Ascending aorta (tissue), 2 donors: ENCODE measurements around the gene CIAO3. TPM values are rescaled to one million over a fixed set of nuclear protein-coding genes. Genes with fewer than 3 reads are reported as not detected.

Experiments
- DNase-seq, 2 donors: peaks; one replicate each; pipeline ENCODE4 v3.0.0-alpha.2; 2019; ENCODE audit warnings: low spot score in 2 of 2
- H3K27ac ChIP-seq, 2 donors: fragments of 200-600 bp; sonication (generic); one replicate each; pipeline ENCODE4 v1.5.1; 2016 to 2017; ENCODE audit warnings: mild to moderate bottlenecking in 1 of 2
- H3K27me3 ChIP-seq: fragments of 200-600 bp; sonication (generic); one replicate; pipeline ENCODE4 v1.5.1; 2017
- H3K36me3 ChIP-seq, 2 donors: fragments of 200-600 bp; sonication (generic); one replicate each; pipeline ENCODE4 v1.5.1; 2016
- H3K4me1 ChIP-seq, 2 donors: fragments of 200-600 bp; sonication (generic); one replicate each; pipeline ENCODE4 v1.5.1; 2016 to 2017; ENCODE audit warnings: mild to moderate bottlenecking in 1 of 2
- H3K4me3 ChIP-seq, 2 donors: fragments of 200-600 bp; sonication (generic); one replicate each; pipeline ENCODE4 v1.5.1; 2016 to 2017; ENCODE audit warnings: mild to moderate bottlenecking in 1 of 2
- H3K9me3 ChIP-seq, 2 donors: fragments of 200-600 bp; sonication (generic); one replicate each; pipeline ENCODE4 v1.5.1; 2016
- intact Hi-C: fragments of 100-400 bp; cut with DNase I; formaldehyde crosslinking; loops from one replicate; pipeline ENCODE4 v1.15.1; 2023
- total RNA-seq: library from RNA; depleted of rRNA; stranded (reverse); fragments of >200 nt; gene quantifications from one replicate; pipeline ENCODE4 v1.1.0, GENCODE V29; 2016
- TF ChIP-seq, protein P1 (sequence below), 3 experiments: fragments of 200-600 bp in 2 of 3; fragments of 450-650 bp in 1 of 3; sonication (generic) in 2 of 3; IDR thresholded peaks; one replicate each; pipeline ENCODE4 v1.5.1; 2016 to 2019; ENCODE audit warnings: antibody characterized with exemption in 3 of 3, mild to moderate bottlenecking in 1 of 3, moderate library complexity in 1 of 3

The CIAO3 gene
- total RNA-seq, 1 donor from 2014 or later = 103 TPM

DNA sequence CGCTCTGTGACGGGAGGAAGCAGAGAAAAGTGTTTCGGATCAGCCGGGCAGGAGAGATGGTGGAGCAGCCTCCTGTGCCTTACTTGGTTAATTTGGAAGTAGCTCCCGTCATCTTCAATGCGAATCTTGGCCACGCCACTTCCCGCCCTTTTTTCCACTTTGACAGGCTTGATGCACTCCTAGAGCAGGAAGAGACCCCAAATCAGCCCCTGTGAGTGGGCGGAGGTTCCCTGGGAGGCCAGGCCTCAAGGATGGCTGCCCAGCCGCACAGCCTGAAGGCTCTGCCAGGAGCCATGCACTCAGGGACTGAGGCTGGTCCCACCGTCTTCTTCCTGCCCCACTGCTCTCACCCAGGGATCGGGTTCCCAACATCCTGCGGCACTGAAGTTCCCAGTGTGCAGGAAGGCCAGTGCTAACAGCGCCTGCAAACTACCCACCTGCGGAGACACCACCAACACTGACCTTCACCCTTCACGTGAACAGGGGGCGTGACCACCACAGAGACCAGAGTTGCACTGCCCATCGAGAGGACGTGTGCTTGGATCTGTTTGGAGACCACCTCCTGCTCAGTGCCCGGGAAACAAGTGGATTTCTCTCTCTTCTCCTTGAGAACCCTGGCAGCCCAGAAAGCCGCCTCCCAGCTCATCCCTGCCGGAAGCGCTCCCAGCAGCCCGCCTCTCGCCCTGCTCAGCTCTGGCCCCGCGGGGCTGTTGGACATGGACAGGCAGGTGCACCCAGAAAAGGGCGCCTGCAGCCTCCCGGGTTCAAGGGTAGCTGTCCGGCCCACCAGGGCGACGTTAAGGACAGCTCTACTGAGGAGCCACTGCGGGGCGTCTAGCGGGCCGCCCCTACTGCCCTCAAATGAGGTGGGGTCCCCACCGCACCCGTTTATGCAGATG lies 988 bp downstream of the CIAO3 start:
- Histone ChIP-seq H3K27me3 (no peaks in the 10 kb centered on the region), H3K4me3 (peak overlapping the region; percentile 79 to 90), H3K4me1 (peaks cover 4 to 17% of the 10 kb centered on the region in 2 donors), H3K9me3 (no peaks in the 10 kb centered on the region), H3K27ac (no peak overlapping the region), H3K36me3 (peaks cover 20 to 33% of the 10 kb centered on the region in 2 donors)
- DNase-seq = no peak
- intact Hi-C loops = loop anchor here (2.0 kb wide), 2 partner anchors 25 to 49 kb away; partner anchors contain the start of genes CHTF18, METRN and RPUSD1
- TF ChIP-seq, protein P1, sequence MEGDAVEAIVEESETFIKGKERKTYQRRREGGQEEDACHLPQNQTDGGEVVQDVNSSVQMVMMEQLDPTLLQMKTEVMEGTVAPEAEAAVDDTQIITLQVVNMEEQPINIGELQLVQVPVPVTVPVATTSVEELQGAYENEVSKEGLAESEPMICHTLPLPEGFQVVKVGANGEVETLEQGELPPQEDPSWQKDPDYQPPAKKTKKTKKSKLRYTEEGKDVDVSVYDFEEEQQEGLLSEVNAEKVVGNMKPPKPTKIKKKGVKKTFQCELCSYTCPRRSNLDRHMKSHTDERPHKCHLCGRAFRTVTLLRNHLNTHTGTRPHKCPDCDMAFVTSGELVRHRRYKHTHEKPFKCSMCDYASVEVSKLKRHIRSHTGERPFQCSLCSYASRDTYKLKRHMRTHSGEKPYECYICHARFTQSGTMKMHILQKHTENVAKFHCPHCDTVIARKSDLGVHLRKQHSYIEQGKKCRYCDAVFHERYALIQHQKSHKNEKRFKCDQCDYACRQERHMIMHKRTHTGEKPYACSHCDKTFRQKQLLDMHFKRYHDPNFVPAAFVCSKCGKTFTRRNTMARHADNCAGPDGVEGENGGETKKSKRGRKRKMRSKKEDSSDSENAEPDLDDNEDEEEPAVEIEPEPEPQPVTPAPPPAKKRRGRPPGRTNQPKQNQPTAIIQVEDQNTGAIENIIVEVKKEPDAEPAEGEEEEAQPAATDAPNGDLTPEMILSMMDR (IDR thresholded peaks at IDR 0.05) = no peak

DNA sequence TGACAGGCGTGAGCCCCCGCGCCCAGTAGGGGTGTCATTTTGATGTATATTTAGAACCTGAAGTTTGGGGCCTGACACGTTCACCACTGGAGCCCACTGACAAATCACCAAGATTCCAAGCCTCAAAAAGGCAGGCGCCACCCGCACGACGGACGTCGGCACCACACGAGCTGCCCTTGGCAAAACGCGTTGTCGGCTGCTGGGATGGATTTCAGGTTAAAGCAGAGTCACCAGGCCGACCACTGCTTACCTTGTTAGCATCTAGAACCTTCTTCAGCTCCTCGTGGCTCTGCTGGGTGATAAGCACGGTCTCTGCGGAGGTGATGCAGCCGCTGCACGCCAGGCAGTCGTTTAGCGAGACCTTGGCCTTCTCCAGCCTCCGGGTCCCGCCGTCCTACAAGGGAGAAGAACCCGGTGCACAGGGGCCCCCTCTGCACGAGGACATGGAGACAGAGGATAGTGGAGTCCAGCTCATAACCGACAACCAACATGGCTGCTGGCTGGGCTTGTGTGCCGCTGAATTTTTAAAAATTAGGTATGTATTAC lies 3.8 kb downstream of the CIAO3 start:
- Histone ChIP-seq H3K9me3 (no peaks in the 10 kb centered on the region), H3K4me3 (no peak overlapping the region), H3K27ac (no peak overlapping the region), H3K4me1 (peaks cover 4 to 17% of the 10 kb centered on the region in 2 donors), H3K27me3 (no peaks in the 10 kb centered on the region), H3K36me3 (peaks cover 42 to 61% of the 10 kb centered on the region in 2 donors)
- DNase-seq = no peak
- TF ChIP-seq, protein P1 (IDR thresholded peaks at IDR 0.05) = no peak
- intact Hi-C loops = no loop called here

DNA sequence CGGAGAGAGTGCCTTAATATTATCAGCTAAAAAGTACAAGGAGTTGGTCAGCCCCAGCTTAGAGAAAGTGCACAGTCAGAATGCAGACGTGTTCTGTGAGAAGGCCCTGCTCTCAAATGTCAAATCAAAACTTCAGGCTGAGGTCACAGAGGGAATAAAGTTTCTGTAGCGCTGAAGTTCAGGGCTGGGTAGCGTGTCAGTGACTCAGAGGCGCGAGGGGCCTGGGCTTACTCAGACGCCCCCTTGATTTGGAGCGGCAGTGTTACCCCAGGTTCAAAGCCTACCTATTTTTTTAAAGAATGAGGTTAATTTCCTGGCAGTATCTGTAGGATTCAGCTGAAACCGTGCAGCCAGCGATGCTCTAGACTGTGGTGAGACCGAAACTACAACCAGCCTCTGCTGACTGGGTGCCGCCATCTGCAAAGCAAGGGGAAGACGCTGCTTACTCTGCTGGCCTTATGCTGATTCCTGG lies 4.8 kb downstream of the CIAO3 start:
- TF ChIP-seq, protein P1 (IDR thresholded peaks at IDR 0.05) = no peak
- Histone ChIP-seq H3K4me3 (no peak overlapping the region), H3K36me3 (peaks cover 43 to 71% of the 10 kb centered on the region in 2 donors), H3K27ac (no peak overlapping the region), H3K27me3 (no peaks in the 10 kb centered on the region), H3K9me3 (no peaks in the 10 kb centered on the region), H3K4me1 (peaks cover 4 to 14% of the 10 kb centered on the region in 2 donors)
- intact Hi-C loops = no loop called here
- no peak for DNase-seq

DNA sequence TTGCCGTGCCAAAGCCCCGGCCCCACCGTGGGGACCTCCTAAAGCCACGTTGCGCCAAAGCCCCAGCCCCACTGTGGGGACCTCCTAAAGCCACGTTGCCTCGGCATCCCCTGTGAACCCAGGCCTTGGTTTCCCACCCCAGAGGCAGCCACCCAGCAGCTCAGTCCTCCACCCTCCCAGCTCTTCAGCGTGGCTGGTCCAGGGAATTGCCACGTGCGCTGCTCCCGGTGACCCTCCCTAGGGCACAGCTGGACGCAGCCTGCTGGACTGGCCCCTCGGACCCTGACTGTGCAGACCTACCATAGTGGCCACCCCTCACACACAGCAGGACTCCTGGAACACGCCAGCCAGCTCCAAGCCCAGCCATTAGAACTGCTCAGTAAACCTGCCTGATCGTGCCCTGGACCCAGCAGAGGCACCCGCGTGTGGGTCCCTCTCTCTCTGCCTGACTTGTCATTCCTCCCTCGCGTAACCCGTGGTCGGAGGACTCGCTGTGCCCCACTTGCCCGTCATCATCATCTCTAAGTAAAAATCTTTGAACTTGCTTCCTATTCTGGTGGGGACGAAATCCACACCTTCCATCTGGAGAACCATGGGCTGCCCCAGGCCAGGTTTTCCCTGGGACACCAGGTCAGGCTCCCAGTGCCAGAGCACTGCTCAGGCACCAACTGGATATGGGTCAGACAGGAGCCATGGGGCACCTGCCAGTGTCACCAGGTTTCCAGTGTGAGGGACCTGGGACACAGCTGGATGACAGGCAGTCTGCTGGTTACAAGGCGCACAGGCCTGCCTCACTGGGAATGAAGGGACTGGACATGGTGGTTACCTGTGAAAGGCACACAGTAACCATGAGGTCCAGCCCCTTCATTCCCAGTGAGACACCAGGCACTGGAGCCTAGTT lies 5.6 kb downstream of the CIAO3 start:
- H3K27me3 ChIP-seq = no peaks in the 10 kb centered on the region
- no peak overlapping the region for H3K4me3 ChIP-seq
- no peak overlapping the region for H3K27ac ChIP-seq
- no peaks in the 10 kb centered on the region for H3K9me3 ChIP-seq
- intact Hi-C loops = no loop called here
- H3K36me3 ChIP-seq = peaks cover 43 to 76% of the 10 kb centered on the region in 2 donors
- DNase-seq = no peak
- H3K4me1 ChIP-seq = peaks cover 4 to 11% of the 10 kb centered on the region in 2 donors
- TF ChIP-seq, protein P1 (IDR thresholded peaks at IDR 0.05) = no peak
